Upper lobe of left lung (tissue), 4 donors: ENCODE measurements around the gene TCF7L1.

Experiments
- CTCF ChIP-seq, 6 experiments: fragments of 450-650 bp in 4 of 6; fragments of 200-600 bp in 2 of 6; sonication (generic) in 2 of 6; IDR thresholded peaks; one replicate each; pipeline ENCODE4 v1.5.1; 2016 to 2019; ENCODE audit warnings: antibody characterized with exemption in 6 of 6
- POLR2AphosphoS5 ChIP-seq, 2 donors: sonication (generic); formaldehyde crosslinking; IDR thresholded peaks; one replicate each; pipeline ENCODE4 v1.5.1; 2017; ENCODE audit warnings: antibody characterized with exemption in 2 of 2

- TF ChIP-seq CTCF (IDR thresholded peaks at IDR 0.05): no peak
- TF ChIP-seq POLR2AphosphoS5 (IDR thresholded peaks at IDR 0.05): no peak
Observed at GRCh38 chr2:85273738-85274731, 140.8 kb downstream of the TCF7L1 start.
